ENCODE data around the gene KCNQ1OT1. TPM values are rescaled to one million over a fixed set of nuclear protein-coding genes. Genes with fewer than 3 reads are reported as not detected.

KCNQ1OT1 gene
- total RNA-seq, 1 donor from 2014 or later, result 1.6 TPM

GRCh38 chr11:2678396-2678795, 21.4 kb downstream of the KCNQ1OT1 start:
- ATAC-seq, result no peak

GRCh38 chr11:2677127-2677526, 22.7 kb downstream of the KCNQ1OT1 start:
- H3K36me3 ChIP-seq, result no peaks in the 10 kb centered on the region
- H3K9me3 ChIP-seq, result no peaks in the 10 kb centered on the region
- no peaks in the 10 kb centered on the region for H3K27me3 ChIP-seq (ENCODE audit: low read depth)
- ATAC-seq (peak in 1 of 2 donors; percentile 34), DNase-seq (no peak)
- H3K27ac ChIP-seq, result no peak overlapping the region
- no peak overlapping the region for H3K4me3 ChIP-seq
- TF ChIP-seq CTCF (IDR thresholded peaks at IDR 0.05), result no peak
- intact Hi-C loops (cut with DNase I), result no loop called here
- H3K4me1 ChIP-seq, result peaks cover 5% of the 10 kb centered on the region

More at GRCh38 chr11:2678396-2678795, 21.4 kb downstream of the KCNQ1OT1 start:
- TF ChIP-seq CTCF (IDR thresholded peaks at IDR 0.05), result no peak
- Histone ChIP-seq H3K27me3 (ENCODE audit: low read depth) (no peaks in the 10 kb centered on the region), H3K36me3 (no peaks in the 10 kb centered on the region), H3K27ac (no peak overlapping the region), H3K9me3 (no peaks in the 10 kb centered on the region), H3K4me3 (no peak overlapping the region), H3K4me1 (peaks cover 5% of the 10 kb centered on the region)
- intact Hi-C loops (cut with DNase I), result no loop called here
- no peak for DNase-seq

- Histone ChIP-seq H3K36me3 (no peaks in the 10 kb centered on the region), H3K27me3 (ENCODE audit: low read depth) (no peaks in the 10 kb centered on the region), H3K4me1 (peaks cover 5% of the 10 kb centered on the region), H3K27ac (no peak overlapping the region), H3K9me3 (no peaks in the 10 kb centered on the region), H3K4me3 (no peak overlapping the region)
- intact Hi-C loops (cut with DNase I), result no loop called here
- no peak for DNase-seq
- TF ChIP-seq CTCF (IDR thresholded peaks at IDR 0.05), result no peak
- ATAC-seq, result no peak
Observed at GRCh38 chr11:2675540-2675939, 24.3 kb downstream of the KCNQ1OT1 start.

GRCh38 chr11:2674658-2675131, 25.1 kb downstream of the KCNQ1OT1 start:
- Histone ChIP-seq H3K4me1 (peaks cover 5% of the 10 kb centered on the region), H3K27me3 (ENCODE audit: low read depth) (no peaks in the 10 kb centered on the region), H3K27ac (no peak overlapping the region), H3K4me3 (no peak overlapping the region), H3K9me3 (no peaks in the 10 kb centered on the region), H3K36me3 (no peaks in the 10 kb centered on the region)
- DNase-seq, result no peak
- no peak for TF ChIP-seq CTCF (IDR thresholded peaks at IDR 0.05)
- no peak for ATAC-seq
- intact Hi-C loops (cut with DNase I), result no loop called here

GRCh38 chr11:2673871-2674471, 25.8 kb downstream of the KCNQ1OT1 start:
- DNase-seq (no peak), ATAC-seq (no peak)
- peaks cover 5% of the 10 kb centered on the region for H3K4me1 ChIP-seq
- no peaks in the 10 kb centered on the region for H3K27me3 ChIP-seq (ENCODE audit: low read depth)
- H3K36me3 ChIP-seq, result no peaks in the 10 kb centered on the region
- intact Hi-C loops (cut with DNase I), result no loop called here
- H3K27ac ChIP-seq, result no peak overlapping the region
- no peak overlapping the region for H3K4me3 ChIP-seq
- no peaks in the 10 kb centered on the region for H3K9me3 ChIP-seq
- TF ChIP-seq CTCF (IDR thresholded peaks at IDR 0.05), result no peak
